Measurements from ENCODE around the gene SOX9. TPM values are rescaled to one million over a fixed set of nuclear protein-coding genes. Genes with fewer than 3 reads are reported as not detected.

The SOX9 gene
- total RNA-seq, 1 experiment from 2014 or later: 119 TPM

DNA sequence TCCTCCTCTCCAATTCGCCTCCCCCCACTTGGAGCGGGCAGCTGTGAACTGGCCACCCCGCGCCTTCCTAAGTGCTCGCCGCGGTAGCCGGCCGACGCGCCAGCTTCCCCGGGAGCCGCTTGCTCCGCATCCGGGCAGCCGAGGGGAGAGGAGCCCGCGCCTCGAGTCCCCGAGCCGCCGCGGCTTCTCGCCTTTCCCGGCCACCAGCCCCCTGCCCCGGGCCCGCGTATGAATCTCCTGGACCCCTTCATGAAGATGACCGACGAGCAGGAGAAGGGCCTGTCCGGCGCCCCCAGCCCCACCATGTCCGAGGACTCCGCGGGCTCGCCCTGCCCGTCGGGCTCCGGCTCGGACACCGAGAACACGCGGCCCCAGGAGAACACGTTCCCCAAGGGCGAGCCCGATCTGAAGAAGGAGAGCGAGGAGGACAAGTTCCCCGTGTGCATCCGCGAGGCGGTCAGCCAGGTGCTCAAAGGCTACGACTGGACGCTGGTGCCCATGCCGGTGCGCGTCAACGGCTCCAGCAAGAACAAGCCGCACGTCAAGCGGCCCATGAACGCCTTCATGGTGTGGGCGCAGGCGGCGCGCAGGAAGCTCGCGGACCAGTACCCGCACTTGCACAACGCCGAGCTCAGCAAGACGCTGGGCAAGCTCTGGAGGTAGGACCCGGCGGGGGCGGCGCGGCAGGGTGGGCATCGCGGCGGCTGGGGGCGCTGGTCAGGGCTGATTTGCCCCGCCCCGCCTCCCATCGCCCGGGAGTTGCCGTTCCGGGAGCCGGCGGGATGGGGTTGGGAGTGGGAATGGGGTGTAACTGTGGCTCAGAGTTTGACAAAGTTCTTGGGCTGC is 567 bp downstream of the SOX9 start:
- peak overlapping the region; percentile 93 for H3K9ac ChIP-seq (ENCODE audit: low read length)
- no peaks in the 10 kb centered on the region for H3K9me2 ChIP-seq (replicated peaks; ENCODE audit: low read length)
- BruUV-seq (replicated peaks): no TSS peak
- peak overlapping the region; percentile 76 for H3K4me2 ChIP-seq (ENCODE audit: low read length)
- ChIA-PET CTCF (interaction anchor here (0.5 to 2.2 kb wide), 5 partner anchors 218 to 660 kb away, joined by 3 to 14 read pairs (median 4); no protein-coding TSS in a partner anchor), POLR2A (ENCODE audit: unreplicated experiment) (interaction anchor here (0.5 to 1.9 kb wide), 20 partner anchors 30 to 419 kb away, joined by 3 to 21 read pairs (median 4); no protein-coding TSS in a partner anchor)
- peaks cover 44% of the 10 kb centered on the region for H4K20me1 ChIP-seq (ENCODE audit: low read length)
- intact Hi-C loops (cut with micrococcal nuclease): loop anchor here (2.0 to 10.0 kb wide), 5 partner anchors 29 to 883 kb away; no protein-coding TSS in a partner anchor
- no peak overlapping the region for H2AFZ ChIP-seq (ENCODE audit: low read length)
- H3K4me1 ChIP-seq (ENCODE audit: insufficient read depth, low read length): peaks cover 44% of the 10 kb centered on the region
- no peaks in the 10 kb centered on the region for H3K27me3 ChIP-seq (ENCODE audit: low read length)
- TF ChIP-seq EZH2phosphoT487 (IDR thresholded peaks at IDR 0.05; ENCODE audit: borderline replicate concordance, low read length) (no peak), CTCF (conservative IDR thresholded peaks at IDR 0.05; ENCODE audit: low read depth, low read length) (peak; percentile 20; the same call in 1 of the 2 replicates)
- peaks cover 33% of the 10 kb centered on the region for H3K36me3 ChIP-seq (ENCODE audit: low read depth, low read length)
- DNase-seq (peak; percentile 48), ATAC-seq (peak; percentile 3)
- H3K27ac ChIP-seq (ENCODE audit: low read length): peak overlapping the region; percentile 64
- H3F3A ChIP-seq (ENCODE audit: low read length, unreplicated experiment): peaks cover 20% of the 10 kb centered on the region
- no peaks in the 10 kb centered on the region for H3K9me3 ChIP-seq (ENCODE audit: low read length)
- H3K79me2 ChIP-seq (ENCODE audit: low read length): peaks cover 51% of the 10 kb centered on the region
- H3K4me3 ChIP-seq (ENCODE audit: low read length): peak overlapping the region; percentile 85

DNA sequence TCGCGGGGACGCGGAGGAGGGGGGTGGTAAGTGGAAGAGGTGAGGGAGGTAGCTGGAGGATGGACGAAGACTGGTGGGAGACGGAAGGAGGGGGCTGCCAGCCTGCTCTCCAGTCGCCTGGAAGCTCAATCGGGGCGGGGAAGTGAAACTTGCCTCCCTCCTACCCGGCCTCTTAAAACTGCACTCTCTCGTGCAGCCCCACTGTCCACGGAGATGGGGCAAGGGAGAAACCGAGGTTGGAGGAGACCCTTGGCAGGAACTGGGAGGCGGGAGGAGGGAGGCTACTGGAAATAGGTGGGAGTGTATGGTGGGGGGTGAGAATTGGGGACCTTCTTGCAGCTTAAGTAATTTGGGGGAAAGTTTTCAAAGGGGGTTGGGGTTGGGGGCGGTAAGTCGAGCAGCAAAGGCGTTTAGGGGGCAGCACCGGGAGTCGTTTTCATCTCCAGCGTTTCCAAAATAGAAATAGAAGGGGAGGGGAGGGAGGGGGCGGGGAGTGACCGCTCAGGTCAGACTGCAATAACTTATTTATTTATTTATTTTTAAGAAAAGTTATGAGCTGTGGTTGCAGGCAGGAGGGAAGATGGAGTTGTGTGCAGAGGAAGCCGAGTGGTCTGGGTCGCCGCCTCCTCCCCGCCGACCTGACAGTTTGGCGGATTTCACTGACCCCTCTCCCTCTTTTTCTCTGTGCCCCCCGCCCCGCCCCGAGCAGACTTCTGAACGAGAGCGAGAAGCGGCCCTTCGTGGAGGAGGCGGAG is 1.4 kb downstream of the SOX9 start:
- ATAC-seq (peak; percentile 0; the same call in 1 of the 2 replicates), DNase-seq (peak; percentile 42)
- Histone ChIP-seq H4K20me1 (ENCODE audit: low read length) (peaks cover 44% of the 10 kb centered on the region), H3K4me2 (ENCODE audit: low read length) (peak overlapping the region; percentile 87), H3K27ac (ENCODE audit: low read length) (peak overlapping the region; percentile 64), H3K4me3 (ENCODE audit: low read length) (peak overlapping the region; percentile 85), H3K9me2 (replicated peaks; ENCODE audit: low read length) (no peaks in the 10 kb centered on the region), H3K4me1 (ENCODE audit: insufficient read depth, low read length) (peaks cover 52% of the 10 kb centered on the region), H3K9ac (ENCODE audit: low read length) (peak overlapping the region; percentile 93), H2AFZ (ENCODE audit: low read length) (no peak overlapping the region), H3K27me3 (ENCODE audit: low read length) (no peaks in the 10 kb centered on the region), H3K9me3 (ENCODE audit: low read length) (no peaks in the 10 kb centered on the region), H3K79me2 (ENCODE audit: low read length) (peaks cover 51% of the 10 kb centered on the region), H3K36me3 (ENCODE audit: low read depth, low read length) (peaks cover 33% of the 10 kb centered on the region), H3F3A (ENCODE audit: low read length, unreplicated experiment) (peaks cover 25% of the 10 kb centered on the region)
- ChIA-PET CTCF (interaction anchor here (0.5 to 2.2 kb wide), 6 partner anchors 264 to 556 kb away, joined by 4 to 14 read pairs (median 8); no protein-coding TSS in a partner anchor), POLR2A (ENCODE audit: unreplicated experiment) (interaction anchor here (0.5 to 1.9 kb wide), 11 partner anchors 29 to 709 kb away, joined by 3 to 31 read pairs (median 4); no protein-coding TSS in a partner anchor)
- no TSS peak for BruUV-seq (replicated peaks)
- intact Hi-C loops (cut with micrococcal nuclease): loop anchor here (5.0 to 10.0 kb wide), 2 partner anchors 123 to 300 kb away; no protein-coding TSS in a partner anchor
- TF ChIP-seq EZH2 (IDR thresholded peaks at IDR 0.05; ENCODE audit: low read length, unreplicated experiment) (no peak), CTCF (conservative IDR thresholded peaks at IDR 0.05; ENCODE audit: low read depth, low read length) (no peak), EZH2phosphoT487 (IDR thresholded peaks at IDR 0.05; ENCODE audit: borderline replicate concordance, low read length) (no peak)

All from PC-3 (cell line).